Left forelimb (tissue), 1 donor: ENCODE results near the gene ELAC1.
"Not testable (repeated sequence)": the region's sequence is repeated elsewhere in the genome, so short reads cannot be mapped to it uniquely, and the experiment has no call there.

Experiments
- DNase-seq: peaks from one replicate; pipeline ENCODE4 v3.0.0-alpha.2; 2018; ENCODE audit warnings: low spot score

The ELAC1 gene

DNA sequence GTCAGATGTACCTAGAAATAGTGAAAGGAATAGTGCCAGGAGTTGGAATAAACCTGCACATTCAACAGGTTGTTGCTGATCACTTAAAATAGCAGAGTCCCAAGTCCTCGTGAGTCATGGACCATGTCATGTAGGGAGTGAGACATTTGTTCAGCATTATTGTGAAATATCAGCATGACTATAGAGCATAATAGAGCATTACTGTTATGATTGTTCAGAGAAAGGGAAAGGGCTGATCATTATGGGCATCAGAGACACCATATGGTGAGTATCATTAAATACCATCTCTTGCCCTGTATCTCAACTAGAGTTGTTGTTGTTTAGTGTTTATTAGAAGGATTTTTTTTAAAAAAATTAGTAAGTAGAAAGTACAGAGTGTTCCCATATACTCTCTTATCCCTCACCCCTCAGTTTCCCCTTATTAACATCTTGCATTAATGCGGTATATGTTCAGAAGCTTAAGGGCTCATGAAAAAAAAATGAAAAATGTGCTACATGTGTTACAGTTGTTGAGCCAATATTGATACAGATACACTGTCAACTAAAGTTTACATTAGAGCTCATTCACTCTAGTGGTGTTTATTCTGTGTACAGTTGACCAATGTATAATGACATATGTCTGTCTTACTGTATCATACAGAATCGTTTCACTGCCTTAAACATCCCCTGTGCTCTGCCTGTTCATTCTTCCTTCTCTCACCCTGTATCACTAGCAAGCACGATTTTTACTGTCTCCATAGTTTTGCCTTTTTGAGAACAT lies 5.7 kb downstream of the ELAC1 start:
- DNase-seq: no peak

DNA sequence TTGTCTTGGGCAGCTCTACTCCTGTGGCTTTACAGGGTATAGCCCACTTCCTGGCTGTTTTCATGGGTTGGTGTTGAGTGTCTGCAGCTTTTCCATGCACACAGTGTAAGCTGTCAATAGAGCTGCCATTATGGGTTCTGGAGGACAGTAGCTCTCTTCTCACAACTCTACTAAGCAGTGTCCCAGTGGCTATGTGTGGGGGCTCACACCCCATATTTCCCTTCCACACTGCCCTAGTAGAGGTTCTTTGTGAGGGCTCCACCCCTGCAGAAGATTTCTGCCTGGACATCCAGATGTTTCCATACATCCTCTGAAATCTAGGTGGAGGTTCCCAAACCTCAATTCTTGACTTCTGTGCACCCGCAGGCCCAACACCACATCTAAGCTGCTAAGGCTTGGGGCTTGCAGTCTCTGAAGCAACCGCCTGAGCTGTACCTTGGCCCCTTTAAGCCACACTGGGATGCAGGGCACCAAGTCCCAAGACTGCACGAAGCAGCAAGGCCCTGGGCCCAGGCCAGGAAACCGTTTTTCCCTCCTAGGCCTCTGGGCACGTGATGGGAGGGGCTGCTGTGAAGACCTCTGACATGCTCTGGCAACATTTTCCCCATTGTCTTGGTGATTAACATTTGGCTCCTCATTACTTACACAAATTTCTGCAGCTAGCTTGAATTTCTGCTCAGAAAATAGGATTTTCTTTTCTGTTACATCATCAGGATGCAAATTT lies 9.4 kb downstream of the ELAC1 start:
- no peak for DNase-seq

DNA sequence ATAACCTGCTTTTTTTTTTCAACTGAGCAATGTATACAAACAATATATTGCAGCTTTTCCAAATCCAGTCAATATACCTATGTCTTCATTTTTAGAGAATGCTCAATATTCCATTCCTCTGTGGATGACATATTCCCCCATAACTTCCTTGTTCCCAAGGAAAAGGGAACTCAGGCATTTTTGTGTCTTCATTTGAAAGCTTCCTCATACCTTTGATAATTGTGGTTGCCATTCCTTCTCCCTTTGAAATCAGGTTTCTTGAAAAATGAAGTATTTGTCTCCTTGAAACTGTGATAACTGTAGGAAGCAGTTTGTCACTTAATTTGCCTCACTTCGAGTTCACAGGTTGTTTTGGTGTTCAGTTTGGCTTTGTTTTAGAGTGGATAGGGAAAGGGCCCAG lies 13.5 kb downstream of the ELAC1 start:
- no peak for DNase-seq

GRCh38 chr18:50982086-50982801 lies 14.4 kb downstream of the ELAC1 start:
- DNase-seq: no peak

GRCh38 chr18:50982802-50983179 lies 15.0 kb downstream of the ELAC1 start:
- no peak for DNase-seq

GRCh38 chr18:50986360-50987087 lies 18.7 kb downstream of the ELAC1 start:
- DNase-seq: no peak

GRCh38 chr18:50987261-50987660 lies 19.4 kb downstream of the ELAC1 start:
- DNase-seq: no peak

DNA sequence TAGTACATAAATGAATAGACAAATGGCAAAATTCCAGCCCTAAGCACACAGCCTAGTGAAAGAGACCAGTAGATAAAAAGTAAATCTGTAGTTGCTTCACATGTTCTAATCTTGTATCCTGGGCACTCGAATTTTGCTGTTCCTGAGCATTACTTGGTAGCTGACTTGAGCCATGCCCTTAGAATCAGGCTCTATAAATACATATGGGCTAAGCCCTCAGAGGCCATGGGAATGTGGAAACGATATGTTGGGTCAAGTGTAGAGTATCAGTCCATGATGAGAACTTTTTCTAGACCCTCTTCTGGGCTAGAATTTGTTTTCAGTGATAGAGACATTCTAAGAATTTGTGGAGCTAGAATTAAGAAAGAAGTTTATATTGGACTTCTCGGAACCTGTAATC lies 21.9 kb downstream of the ELAC1 start:
- DNase-seq: no peak

DNA sequence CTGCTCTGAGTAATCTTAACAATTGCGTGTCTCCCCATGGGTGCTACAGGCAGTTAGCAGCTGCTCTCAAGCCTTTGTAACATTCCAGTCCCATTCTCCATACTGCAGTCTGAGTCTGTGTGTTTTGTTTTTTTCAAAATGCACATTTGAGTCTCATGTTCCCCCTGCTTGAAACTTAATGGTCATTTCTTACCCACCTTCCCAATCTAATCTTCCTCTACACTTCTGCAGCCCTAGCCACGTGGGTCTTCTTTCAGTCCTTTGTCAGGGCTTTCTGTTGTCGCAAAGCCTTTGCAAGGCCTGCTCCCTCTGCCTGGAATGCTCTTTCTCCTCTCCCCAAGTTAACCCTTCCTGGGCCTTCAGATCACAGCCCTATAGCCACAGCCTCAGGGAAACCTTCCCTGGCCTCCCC lies 24.5 kb downstream of the ELAC1 start:
- DNase-seq: no peak

GRCh38 chr18:50994031-50994430 lies 26.2 kb downstream of the ELAC1 start:
- no peak for DNase-seq

DNA sequence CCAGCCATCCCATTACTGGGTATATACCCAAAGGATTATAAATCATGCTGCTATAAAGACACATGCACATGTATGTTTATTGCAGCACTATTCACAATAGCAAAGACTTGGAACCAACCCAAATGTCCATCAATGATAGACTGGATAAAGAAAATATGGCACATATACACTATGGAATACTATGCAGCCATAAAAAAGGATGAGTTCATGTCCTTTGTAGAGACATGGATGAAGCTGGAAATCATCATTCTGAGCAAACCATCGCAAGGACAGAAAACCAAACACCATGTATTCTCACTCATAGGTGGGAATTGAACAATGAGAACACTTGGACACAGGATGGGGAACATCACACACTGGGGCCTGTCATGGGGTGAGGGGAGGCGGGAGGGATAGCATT lies 35.3 kb downstream of the ELAC1 start:
- not testable (repeated sequence) for DNase-seq

DNA sequence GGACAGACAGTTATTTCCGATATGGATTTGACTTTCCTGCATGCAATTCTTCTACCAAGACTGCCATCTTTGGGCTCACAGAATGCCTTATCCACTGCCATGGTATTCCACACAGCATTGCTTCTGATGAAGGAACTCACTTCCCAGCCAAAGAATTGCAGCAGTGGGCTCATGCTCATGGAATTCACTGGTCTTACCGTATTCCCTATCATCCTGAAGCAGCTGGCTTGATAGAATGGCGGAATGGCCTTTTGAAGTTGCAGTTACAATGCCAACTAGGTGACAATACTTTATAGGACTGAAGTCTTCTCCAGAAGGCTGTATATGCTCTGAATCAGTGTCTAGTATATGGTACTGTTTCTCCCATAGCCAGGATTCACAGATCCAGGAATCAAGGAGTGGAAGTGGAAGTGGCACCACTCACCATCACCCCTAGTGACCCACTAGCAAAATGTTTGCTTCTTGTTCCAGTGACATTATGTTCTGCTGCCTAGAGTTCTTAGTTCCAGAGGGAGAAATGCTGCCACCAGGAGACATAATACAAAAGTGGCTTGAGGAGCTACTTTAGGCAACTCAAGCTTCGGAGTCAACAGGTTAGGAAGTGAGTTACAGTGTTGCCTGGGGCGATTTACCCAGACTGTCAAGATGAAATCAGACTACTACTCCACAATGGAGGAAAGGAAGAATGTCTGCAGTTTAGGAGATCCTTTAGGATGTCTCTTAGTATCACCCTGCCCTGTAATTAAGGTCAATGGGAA lies 38.4 kb downstream of the ELAC1 start:
- no peak for DNase-seq

GRCh38 chr18:51006948-51007789 lies 39.3 kb downstream of the ELAC1 start:
- no peak for DNase-seq

DNA sequence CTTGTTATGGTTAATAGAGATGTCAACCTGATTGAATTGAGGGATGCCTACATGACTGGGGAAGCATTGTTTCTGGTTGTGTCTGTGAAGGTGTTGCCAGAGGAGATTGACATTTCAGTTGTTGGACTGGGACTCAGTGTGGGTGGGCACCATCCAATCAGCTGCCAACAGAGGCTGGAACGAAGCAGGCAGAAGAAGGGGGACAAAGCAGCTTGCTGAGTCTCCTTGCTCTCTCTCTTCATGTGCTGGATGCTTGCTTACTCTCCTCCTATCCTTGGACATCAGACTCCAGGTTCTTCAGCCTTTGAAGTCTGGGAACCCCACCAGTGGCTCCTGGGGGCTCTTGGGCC lies 39.9 kb downstream of the ELAC1 start:
- no peak for DNase-seq

GRCh38 chr18:51009072-51009471 lies 41.2 kb downstream of the ELAC1 start:
- no peak for DNase-seq

- DNase-seq: no peak
Observed at GRCh38 chr18:51010218-51010617, 42.4 kb downstream of the ELAC1 start.

DNA sequence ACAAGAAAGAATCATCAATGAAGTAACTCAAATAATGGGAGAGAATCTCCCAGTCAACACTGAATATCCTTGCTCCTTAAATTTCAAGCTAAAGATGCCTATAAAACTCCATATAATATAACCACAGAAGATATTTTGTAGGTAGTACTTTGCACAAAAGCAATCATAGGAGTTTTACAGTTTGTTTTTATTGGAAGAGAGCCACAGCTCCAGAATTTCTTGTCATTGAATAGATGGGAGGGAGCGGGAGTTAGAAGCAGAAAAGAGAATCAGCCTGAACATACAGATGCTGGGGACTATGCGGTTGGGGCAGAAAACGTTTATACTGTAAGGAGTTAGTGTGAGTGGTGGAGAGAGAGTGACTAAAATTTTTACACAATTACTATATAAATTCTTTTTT lies 43.9 kb downstream of the ELAC1 start:
- DNase-seq: no peak

DNA sequence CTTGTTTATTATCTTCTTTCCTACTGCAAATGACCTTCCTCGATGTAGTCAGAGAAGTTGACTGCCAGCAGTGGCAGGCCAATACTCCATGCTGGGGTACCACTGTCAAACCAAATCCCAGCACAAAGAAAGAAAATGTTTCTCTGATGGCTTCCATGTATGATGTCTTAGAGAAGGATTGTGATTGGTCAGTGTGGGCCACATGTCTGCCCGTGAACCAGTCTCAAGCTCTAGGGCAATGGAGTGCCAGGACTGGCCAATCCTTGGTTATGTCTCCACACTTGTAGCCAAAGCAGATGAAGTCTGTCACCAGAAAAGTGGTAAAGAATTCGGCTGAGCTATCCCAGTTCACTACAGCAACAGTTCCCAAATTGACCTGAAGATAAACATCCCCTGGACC lies 44.6 kb downstream of the ELAC1 start:
- DNase-seq: no peak

DNA sequence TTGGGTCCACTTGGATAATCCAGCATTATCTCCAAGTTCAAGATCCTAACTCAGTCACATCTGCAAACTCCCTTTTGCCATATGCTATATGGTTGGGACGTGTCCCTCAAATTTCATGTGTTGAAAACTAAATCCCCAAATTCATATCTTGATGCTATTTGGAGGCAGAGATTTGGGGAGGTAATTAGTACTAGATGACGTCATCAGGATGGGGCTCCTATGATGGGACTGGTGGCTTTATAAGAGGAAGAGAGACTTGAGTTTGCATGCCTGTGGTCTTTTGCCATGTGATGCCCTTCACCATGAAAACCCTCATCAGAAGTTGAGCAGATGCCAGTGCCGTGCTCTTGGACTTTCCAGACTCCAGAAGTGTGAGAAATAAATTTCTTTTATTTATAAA lies 45.4 kb downstream of the ELAC1 start:
- no peak for DNase-seq

DNA sequence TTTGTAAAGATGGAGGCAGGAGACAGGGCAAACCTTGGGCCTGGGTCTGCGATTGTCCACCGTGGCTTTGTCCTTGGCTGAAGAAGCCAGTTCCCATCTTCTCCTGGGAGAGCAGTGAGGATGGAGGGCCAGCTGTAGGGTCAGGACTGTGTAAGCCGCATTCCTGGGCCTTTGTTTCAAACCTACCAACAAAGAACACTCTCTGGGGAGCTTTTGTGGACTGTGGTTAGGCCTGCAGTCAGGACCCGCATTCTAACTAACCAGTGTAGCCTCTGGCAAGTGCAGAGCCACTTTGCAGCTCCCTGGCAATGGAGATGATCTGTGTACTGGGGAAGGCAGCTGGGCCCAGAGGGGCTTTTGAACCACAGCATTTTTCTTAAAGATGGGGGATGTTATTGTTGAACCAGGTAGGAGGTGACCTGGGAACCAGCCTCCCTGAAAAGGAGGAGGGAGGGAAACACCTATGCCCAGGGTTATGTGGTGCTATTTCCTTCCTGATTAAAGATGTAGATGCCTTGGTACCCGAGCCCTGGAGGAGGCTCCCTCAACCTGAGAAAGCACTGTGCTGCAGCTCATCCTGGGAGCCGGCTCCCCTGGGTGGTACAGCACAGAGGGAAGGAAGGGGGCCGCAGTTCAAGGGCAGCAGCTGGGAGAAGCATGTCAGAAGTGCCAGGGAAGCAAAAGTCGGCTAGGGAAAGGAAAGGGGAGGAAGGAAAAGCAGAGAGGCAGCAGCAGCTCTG lies 49.5 kb downstream of the ELAC1 start:
- DNase-seq: no peak
